ENCODE measurements around the gene ID1.

ID1 gene, protein sequence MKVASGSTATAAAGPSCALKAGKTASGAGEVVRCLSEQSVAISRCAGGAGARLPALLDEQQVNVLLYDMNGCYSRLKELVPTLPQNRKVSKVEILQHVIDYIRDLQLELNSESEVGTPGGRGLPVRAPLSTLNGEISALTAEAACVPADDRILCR

DNA sequence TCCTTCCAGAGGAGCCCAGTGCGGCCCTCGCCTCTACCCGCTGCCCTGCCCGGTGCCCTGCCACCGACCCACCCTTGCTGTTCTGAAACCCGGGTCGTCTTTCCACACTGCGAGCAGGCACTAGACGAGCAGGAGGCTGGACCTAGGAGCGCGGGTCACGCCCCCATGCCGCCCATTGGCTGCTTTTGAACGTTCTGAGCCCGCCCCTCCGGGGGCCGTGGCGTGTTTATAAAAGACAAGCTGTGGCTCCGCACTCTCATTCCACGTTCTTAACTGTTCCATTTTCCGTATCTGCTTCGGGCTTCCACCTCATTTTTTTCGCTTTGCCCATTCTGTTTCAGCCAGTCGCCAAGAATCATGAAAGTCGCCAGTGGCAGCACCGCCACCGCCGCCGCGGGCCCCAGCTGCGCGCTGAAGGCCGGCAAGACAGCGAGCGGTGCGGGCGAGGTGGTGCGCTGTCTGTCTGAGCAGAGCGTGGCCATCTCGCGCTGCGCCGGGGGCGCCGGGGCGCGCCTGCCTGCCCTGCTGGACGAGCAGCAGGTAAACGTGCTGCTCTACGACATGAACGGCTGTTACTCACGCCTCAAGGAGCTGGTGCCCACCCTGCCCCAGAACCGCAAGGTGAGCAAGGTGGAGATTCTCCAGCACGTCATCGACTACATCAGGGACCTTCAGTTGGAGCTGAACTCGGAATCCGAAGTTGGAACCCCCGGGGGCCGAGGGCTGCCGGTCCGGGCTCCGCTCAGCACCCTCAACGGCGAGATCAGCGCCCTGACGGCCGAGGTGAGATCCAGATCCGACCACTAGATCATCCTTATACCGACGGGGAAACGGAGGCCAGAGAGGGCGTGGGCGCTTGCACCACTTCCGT lies at the start of gene ID1:
Gene ID1, plus strand, starts transcription at position 259 of the 871 bp plus-strand sequence. Its CDS starts 99 bp downstream, at position 358.
- DNase-seq, result peak; percentile 99

DNA sequence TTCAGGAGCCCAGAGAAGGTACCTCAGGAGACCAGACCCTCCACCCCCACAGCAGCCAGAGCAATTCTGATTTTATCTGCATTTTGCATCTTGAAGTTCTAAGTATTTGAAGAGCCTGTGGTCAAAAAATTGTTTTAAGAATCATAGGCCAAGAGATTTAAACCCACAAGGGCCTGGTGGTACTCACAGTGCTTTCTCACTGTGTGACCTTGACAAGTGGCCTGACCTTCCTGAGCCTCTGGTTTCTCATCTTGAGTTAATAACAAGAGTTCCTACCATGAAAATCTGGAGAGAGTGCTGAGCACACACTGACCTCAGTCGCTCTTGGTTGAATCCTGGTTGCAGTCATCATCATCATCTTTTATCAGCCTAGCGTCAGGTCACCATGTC lies 45.4 kb upstream of the ID1 start:
- DNase-seq, result peak; percentile 40

DNA sequence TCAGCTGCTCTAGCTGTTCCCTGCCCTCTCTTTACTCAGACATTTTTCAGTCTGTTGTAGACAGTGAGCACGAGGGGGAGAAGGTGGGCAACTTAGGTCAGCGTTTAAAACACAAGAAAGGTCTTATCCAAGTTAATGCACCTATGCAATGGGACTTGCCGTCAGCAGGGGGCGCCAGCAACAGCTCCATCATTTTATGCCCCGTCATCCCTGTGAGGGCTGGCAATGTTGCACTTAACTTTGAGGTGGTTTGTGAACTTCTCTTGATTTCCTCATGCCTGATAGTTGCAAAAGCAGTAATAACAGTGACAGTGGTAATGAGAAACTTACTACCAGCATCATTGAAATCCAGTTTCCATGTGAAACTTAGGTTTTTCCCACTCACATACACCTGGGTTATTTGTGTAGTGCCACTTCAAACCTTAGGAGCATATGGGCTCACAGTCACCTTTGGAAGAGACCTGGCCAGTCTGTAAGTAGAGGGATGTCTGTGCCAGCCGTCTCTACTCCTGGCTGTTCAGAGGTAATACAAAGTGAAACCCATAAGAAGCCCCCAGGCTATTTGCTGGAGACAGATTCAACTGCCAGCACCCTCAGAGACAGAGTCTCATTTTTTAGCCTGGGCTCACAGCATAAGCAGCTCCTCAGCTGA lies 44.9 kb upstream of the ID1 start:
- DNase-seq, result peak; percentile 90

DNA sequence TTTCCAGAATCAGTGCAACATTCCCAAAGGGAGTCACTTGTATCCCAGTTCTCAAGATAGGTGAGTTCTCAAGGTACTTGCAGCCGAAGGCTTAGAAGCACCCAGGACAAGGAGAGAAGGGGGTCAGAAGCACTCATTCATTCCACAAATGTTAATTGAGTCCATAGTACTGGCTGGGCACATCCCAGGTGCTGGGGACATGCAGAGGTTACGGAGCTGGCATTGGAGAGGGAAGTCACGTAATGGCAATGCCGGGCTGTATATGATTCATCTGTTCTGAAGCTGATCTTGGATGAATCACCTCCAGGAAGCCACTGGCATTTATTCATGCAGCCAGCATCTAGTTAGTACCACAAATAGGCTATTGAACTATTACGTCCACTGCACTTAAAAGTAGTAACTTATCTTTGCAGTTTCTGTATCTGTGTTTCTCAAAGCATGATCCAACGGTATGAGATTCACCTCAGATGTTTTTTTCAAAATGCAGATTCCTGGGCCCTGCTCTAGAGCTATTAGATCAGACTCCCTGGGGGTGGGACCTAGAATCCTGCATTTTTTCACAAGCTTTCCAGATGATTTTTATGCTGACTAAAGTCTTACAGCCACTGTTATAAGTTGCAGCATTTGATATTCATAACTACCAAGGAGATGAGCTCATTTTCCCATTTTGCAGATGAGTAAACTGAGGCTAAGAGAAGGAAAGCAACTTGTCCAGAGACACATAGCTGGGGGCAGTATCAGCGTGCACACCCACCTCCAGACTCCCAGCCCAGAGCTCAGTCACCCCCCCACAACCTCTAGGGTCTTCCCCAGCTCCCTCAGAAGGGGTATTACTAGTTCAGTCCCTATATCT lies 44.1 kb upstream of the ID1 start:
- no peak for DNase-seq

DNA sequence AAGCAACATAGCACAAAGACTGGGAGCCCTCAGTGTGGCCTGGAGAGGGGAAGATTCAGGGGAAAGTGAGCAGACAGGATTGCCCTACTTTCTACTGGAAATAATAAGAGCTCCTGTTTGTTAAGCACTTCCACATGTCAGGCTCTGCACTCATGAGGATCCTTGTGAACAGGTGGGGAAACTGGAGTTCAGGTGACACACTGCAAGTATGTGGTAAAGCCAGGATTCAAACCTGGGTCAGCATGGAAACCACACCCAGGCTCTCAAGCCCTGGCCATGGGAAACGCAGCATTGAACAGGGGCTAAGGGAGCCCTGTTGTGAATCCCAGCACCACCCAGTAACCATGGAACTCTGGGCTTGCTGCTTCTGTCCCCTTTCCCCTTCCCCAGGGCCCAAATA lies 42.8 kb upstream of the ID1 start:
- no peak for DNase-seq

DNA sequence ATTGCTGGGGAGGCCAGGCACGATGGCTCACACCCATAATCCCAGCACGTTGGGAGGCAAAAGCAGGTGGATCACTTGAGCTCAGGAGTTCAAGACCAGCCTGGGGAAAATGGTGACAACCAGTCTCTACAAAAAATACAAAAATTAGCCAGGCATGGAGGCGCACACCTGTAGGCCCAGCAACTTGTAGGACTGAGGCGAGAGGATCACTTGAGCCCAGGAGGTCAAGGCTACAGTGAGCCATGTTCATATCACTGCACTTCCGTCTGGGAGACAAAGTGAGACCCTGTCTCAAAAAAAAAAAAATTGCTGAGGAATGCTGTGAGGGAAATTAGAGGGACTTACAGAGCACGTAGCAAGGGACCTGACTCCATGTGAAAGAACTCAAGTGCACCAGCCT lies 40.8 kb upstream of the ID1 start:
- no peak for DNase-seq

DNA sequence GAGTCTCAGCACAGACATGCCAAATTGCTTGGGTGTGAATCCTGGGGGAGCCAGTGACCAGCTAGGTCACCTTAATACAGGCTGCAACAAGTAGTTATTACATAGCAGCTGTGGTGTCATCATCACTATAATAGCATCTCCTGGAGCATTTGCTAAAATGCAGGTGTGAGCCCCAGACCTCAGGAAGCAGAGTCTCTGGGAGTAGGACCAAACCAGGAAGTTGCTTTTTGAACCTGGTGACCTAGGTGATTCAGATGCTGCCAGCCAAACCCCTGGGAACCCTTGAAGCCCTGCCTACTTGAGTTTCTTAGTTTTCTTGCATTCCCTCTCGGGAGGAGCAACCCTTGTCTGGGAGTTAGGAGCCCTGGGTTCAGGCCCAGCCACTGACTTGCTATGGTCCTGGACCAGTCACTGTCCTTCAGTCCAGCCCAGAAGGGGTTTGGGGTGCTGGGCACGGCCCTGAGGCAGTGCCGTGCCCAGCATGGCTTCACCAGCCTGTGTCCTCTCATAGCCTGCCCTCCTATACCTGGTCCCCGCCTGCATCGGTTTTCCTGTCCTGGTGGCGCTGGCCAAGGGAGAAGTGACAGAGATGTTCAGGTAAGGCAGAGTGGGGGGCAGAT lies 39.3 kb upstream of the ID1 start:
- no peak for DNase-seq

DNA sequence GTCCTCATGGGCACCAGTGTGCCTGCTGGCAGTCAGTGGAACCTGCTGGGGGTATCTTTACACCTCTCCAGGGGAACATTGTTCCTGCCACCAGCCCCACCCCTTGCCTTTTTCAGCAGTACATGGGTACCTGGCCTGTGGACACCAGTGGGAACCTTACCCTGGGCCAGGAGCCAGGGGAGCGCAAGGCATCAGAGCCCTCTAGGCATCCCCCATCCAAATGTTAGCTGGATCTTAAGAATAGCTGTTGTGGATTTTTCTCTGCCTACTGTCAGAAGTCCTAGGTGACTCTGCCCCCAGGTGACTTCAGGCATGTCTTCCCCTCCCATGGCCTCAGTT lies 38.8 kb upstream of the ID1 start:
- DNase-seq, result no peak

DNA sequence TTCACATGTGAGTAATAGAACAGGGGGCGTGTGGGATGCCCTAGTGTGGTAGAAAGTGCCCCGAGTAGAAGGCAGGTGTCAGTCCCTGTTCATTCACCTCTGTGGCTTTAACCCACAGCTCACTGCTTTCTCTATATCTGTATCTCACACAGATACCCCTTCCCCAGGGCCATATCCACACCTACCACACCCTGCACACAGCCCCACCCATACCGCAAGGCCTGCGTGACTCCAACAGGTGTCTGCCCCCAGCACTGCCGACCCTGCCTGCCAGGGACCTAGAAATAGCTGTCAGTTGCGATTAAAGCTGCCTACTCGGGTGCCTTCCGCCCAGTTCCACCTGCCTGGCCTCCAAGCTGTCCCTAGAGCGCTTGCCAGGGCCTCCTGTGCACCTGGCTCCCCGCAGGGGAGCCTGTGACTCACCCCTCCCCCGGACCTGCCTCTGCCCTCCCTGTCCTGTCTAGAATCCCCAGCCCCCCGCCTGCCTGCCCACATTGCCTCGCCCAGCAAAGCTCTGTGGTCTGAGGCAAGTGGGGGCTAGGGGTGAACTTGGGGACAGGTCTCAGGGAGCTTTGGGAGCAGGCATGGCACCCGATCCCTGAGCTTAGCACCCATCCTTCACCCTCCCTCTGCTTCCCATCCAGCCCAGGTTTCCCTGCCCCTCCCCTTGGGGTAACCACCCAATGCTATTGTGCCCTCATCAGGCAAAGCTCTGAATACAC lies 38.3 kb upstream of the ID1 start:
- DNase-seq, result no peak

DNA sequence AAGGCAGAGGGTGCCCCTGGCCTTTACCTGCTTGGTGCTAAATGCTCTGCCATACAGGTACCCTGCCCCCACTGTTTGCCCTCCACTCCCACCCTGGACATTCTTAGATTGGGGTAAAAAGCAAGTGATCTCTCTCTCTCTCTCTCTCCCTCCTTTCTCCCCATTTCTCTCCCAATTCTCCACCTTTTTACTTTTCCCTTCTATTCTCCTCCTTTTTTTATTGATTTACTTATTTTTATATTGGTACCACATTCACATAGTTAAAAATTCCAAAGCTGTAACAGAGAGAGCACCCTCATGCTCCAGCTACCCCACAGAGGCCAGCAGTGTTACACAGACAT lies 37.7 kb upstream of the ID1 start:
- DNase-seq, result no peak

DNA sequence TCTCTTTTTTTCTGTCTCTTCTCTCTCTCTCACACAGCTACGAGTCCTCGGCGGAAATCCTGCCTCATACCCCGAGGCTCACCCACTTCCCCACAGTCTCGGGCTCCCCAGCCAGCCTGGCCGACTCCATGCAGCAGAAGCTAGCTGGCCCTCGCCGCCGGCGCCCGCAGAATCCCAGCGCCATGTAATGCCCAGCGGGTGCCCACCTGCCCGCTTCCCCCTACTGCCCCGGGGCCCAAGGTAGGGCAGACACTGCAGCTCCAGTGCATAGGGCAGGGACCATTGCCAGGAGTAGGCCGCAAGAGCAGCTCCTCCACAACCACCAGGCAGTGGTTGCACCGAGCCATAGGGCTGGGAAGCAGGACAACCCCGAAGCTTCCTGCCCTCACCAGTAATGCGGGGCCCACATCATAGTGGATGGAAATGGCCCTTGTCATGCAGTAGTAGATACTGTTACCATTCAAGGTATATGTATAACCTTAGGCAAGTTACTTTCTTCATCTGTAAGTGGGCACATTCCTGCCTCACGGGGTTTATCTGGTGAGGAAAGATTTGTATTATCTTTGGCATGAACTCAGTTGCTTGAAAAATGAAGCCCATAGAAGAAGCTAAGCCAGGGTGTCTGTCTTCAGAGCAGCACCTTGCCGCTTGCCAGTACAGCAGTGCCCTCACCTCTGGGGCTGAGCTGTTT lies 36.9 kb upstream of the ID1 start:
- DNase-seq, result no peak

DNA sequence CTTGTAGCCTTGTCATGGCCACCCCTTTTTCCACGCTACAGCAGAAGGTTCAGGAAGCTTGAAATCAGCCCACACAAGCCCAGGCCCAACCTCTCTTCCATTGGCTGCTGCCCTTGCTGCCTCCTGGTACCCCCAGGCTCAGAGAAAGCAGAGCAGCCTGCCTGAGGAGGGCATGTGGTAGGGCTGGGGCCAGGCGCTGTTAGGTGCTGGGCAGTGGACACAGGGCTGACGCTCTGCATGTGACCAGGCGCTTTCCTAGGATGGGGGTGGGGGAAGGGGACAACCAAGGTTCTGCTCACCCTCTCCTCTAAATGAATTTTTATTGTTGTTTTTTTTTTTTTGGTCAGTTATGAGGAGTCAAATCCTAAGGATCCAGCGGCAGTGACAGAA lies 36.3 kb upstream of the ID1 start:
- DNase-seq, result no peak

DNA sequence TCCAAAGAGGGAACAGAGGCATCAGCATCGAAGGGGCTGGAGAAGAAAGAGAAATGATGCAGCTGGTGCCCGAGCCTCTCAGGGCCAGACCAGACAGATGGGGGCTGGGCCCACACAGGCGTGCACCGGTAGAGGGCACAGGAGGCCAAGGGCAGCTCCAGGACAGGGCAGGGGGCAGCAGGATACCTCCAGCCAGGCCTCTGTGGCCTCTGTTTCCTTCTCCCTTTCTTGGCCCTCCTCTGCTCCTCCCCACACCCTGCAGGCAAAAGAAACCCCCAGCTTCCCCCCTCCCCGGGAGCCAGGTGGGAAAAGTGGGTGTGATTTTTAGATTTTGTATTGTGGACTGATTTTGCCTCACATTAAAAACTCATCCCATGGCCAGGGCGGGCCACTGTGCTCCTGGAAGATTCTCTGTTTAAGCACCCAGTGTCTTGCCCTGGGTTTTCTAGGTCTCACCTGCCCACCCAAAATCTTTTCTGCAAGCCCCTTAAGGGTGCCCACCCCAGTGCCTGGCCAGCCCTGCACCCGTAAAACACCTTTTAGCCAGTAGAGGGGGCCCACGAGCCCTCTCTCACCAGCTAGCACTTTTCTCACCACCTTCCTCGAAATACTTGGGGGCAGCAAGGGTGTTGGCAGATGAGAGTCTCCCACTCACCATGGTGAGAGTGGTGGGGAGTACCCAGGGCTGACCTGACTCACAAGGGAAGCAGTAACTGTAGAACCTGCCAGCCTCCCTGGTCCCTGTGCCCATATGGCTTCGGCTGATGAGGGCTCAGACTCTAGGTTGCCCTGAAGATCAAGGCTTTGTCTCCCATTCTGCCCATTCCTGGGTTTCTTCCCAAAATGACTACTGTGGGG lies 35.7 kb upstream of the ID1 start:
- DNase-seq, result peak; percentile 78

DNA sequence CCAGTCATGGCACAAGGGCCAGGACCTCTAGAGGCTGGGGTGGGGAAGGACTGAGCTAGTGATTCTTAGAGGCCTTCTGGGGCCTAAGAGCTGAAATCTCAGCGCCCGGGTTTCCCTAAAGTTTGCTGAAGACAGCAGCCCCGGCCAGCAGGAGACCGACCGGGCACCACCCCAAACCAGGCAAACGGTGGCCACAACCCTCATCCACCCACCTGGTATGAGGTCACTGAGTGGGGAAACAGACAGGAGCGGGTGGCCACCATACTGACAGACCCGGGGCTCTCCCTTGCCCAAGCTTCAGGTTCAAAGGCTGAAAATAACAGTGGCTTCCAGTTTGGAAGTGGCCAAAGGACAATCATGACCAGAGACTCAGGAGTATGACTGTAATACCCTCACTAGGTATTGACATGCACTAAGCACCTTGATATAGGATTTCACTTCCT lies 35.0 kb upstream of the ID1 start:
- no peak for DNase-seq

DNA sequence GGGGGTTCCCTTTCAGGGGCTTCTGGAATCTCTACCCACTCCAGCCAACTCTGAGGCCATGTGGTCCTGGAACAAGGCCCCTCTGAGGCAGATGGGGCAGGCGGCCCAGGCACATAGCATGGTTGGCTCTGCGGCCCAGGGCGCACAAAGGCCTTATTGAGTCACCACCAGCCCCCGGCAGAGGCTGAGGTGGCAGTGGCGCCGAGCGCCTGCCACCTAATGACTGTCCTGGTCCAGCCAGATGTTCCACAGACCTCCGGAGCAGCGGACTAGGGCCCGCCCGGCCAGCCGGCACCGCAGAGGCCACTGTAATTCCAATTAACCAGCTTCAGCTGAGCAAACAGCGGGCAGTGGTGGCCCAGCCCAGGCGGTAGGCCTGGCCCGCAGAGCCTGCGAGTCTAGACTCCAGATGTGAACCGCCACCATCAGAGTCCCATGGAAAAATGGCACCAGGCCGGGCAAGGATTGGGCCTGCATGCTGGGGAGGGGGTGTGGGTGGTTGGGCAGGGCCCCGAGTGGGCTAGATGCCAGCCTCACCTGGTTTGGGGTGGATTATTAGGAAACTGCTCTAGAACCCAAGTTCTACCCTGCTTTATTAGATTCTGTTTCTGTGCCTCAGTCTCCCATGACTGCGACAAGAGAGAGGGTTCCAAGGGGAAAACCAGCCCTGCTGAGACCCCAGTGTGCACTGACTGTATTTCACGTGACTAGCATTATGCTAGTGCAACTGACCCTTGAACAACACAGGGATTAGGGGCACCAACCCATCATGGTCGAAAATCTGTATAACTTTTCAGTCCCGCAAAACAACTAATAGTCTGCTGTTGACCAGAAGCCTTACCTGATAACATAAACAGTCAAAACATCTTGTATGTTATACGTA lies 34.1 kb upstream of the ID1 start:
- DNase-seq, result no peak

DNA sequence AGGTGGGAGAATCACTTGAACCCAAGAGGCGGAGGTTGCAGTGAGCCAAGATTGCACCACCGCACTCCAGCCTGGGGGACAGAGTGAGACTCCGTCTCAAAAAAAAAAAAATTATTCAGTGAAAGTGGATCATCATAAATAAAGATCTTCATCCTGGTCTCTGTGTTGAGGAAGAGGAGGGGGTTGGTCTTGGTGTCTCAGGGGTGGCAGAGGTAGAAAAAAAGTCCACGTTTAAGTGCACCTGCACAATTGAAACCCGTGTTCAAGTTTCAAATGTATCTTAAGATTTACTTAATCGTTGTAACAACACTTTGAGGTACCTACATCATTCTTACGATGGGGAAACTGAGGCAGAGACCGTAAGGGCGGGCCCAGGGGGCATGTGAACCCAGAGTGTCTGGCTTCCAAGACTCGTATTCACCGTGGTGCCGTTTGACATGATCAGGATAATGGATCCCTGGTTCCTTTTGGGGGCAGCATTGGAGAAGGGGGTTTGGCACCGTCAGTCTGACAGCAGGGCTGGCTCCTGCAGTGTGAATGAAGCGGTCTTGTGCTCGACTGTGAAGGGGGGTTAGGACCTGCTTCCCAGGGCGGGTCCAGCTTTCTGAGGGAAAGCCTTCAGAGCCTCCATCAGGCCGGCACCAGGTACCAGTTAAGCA lies 32.9 kb upstream of the ID1 start:
- peak; percentile 61 for DNase-seq

DNA sequence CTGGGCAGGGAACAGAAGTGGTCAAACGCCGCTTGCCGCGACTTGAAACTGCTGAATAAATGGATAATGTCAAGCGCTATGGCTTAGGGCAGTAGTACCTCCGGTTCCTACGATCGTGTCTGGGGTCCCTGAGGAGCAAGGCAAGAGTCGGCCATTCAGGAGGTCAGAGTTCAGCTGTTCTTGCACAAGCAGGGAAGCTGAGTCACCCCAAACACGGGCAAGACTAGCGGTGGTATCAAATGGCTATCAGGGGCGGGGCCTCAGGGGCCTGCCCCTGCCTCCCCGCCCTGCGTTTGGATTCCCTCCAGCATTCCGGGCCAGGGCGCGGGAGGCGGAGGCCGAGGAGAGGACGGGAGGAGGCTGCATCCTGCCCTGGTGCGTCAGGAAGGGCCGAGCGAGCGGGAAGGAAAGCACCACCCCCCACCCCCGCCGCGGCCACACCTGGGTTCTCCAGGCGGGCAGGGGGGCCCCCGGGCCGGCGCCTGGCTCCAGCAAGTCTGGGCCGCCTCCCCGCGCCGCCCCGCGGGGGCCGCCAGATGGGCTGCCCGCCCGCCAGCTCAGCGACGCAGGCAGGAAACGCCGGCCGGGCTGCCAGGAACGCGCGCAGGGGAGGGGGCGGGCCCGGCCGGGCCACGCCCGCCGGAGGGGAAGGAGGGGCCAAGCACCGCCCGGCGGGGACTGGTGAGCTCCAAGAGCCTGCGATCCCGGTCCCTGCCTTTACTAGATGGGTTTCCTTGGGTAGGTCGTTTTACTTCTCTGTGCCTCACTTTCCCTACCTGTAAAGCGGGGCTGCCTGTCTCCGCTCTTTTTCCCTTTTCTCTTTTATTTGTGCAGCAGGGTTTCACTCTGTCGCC lies 32.2 kb upstream of the ID1 start:
- DNase-seq, result peak; percentile 98
